H54 (cell line): ENCODE measurements around the gene SNRNP27.
A peak's percentile ranks its signal among the peaks of the same experiment; 100 is the strongest.
"Not testable (repeated sequence)": the region's sequence is repeated elsewhere in the genome, so short reads cannot be mapped to it uniquely, and the experiment has no call there.

Experiments used
- DNase-seq: peaks from one replicate; pipeline ENCODE4 v3.0.0; 2011; ENCODE audit warnings: low spot score, mixed read lengths; ENCODE audit not compliant: insufficient read length
- FAIRE-seq: peaks from 3 replicates; lab custom pipeline; 2011; peaks lifted over from hg19 to GRCh38; lab: Jason Lieb, UNC
- POLR2A ChIP-seq: IDR thresholded peaks from 2 replicates; pipeline ENCODE4 v1.6.1; 2011; ENCODE audit warnings: low read depth, mild to moderate bottlenecking, low read length

The SNRNP27 gene

GRCh38 chr2:69946351-69947324 is 52.9 kb downstream of the SNRNP27 start:
- peak; percentile 58 for FAIRE-seq

GRCh38 chr2:69947325-69947931 is 53.7 kb downstream of the SNRNP27 start:
- no peak for DNase-seq
- TF ChIP-seq POLR2A = no peak
- no peak for FAIRE-seq

More at GRCh38 chr2:69946351-69947324, 52.9 kb downstream of the SNRNP27 start:
- peak; percentile 72 for DNase-seq
- TF ChIP-seq POLR2A = no peak

GRCh38 chr2:69948032-69948962 is 54.5 kb downstream of the SNRNP27 start:
- no peak for DNase-seq
- FAIRE-seq = no peak
- no peak for TF ChIP-seq POLR2A

- DNase-seq (no peak), FAIRE-seq (no peak)
- no peak for TF ChIP-seq POLR2A
Observed at GRCh38 chr2:69948963-69949645, 55.3 kb downstream of the SNRNP27 start.

- DNase-seq (no peak), FAIRE-seq (no peak)
- TF ChIP-seq POLR2A = no peak
Observed at GRCh38 chr2:69950241-69950640, 56.5 kb downstream of the SNRNP27 start.

- FAIRE-seq, DNase-seq: not testable (repeated sequence)
Observed at GRCh38 chr2:69950671-69951070, 56.9 kb downstream of the SNRNP27 start.

GRCh38 chr2:69952336-69953115 is 58.8 kb downstream of the SNRNP27 start:
- FAIRE-seq = no peak
- TF ChIP-seq POLR2A = no peak
- no peak for DNase-seq

GRCh38 chr2:69954084-69954483 is 60.3 kb downstream of the SNRNP27 start:
- FAIRE-seq (no peak), DNase-seq (no peak)
- no peak for TF ChIP-seq POLR2A
